Right lobe of liver (tissue), 4 donors: ENCODE measurements around the gene TMEM232.

ENCODE experiments used
- POLR2A ChIP-seq: fragments of 450-650 bp; IDR thresholded peaks from one replicate; pipeline ENCODE4 v1.6.1; 2017; ENCODE audit warnings: antibody characterized with exemption, mild to moderate bottlenecking
- TF ChIP-seq, protein P1 (sequence below), 4 donors: fragments of 200-600 bp in 3 of 4; fragments of 450-650 bp in 1 of 4; IDR thresholded peaks; one replicate each; pipeline versions ENCODE4 v1.5.1 to v1.8.0; 2016 to 2022; ENCODE audit warnings: antibody characterized with exemption in 4 of 4, mild to moderate bottlenecking in 2 of 4
- donor health status: DM: no; HTN: no; CAD: no.
- donor health status: DM: no; HTN: no; CAD: no.
- donor health status: DM: no; HTN: yes; CAD: no.

DNA sequence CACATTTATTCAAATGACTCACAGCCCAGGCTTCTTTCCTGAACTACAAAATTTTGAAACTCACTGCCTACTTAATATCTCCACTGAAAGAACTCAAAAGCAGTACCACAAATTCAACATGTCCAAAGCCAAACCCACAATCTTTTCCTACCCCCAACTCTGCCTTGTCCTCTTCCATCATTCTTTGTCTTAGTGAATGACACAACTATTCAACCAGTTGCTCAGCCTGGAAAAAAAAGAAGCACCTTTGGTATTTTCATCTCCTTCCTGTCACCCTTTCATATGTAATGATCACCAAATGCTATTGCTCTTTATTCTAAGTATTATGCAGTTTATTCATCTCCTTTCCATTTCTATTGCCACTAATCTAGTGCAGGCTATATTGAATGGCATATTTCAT, 216.3 kb downstream of the TMEM232 start:
- TF ChIP-seq, protein P1, sequence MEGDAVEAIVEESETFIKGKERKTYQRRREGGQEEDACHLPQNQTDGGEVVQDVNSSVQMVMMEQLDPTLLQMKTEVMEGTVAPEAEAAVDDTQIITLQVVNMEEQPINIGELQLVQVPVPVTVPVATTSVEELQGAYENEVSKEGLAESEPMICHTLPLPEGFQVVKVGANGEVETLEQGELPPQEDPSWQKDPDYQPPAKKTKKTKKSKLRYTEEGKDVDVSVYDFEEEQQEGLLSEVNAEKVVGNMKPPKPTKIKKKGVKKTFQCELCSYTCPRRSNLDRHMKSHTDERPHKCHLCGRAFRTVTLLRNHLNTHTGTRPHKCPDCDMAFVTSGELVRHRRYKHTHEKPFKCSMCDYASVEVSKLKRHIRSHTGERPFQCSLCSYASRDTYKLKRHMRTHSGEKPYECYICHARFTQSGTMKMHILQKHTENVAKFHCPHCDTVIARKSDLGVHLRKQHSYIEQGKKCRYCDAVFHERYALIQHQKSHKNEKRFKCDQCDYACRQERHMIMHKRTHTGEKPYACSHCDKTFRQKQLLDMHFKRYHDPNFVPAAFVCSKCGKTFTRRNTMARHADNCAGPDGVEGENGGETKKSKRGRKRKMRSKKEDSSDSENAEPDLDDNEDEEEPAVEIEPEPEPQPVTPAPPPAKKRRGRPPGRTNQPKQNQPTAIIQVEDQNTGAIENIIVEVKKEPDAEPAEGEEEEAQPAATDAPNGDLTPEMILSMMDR (IDR thresholded peaks at IDR 0.05) = no peak
- TF ChIP-seq POLR2A = no peak
